GM11168 (cell line): Measurements from ENCODE around the gene VCY1B.
"Not testable (repeated sequence)": the region's sequence is repeated elsewhere in the genome, so short reads cannot be mapped to it uniquely, and the experiment has no call there.

Experiments used
- in situ Hi-C: fragments of 300-500 bp; cut with MboI; formaldehyde crosslinking; loops from one replicate; pipeline ENCODE4 v1.12.0; 2022; ENCODE audit warnings: low sequenced_read_pairs; ENCODE audit not compliant: unreplicated experiment

The VCY1B gene

DNA sequence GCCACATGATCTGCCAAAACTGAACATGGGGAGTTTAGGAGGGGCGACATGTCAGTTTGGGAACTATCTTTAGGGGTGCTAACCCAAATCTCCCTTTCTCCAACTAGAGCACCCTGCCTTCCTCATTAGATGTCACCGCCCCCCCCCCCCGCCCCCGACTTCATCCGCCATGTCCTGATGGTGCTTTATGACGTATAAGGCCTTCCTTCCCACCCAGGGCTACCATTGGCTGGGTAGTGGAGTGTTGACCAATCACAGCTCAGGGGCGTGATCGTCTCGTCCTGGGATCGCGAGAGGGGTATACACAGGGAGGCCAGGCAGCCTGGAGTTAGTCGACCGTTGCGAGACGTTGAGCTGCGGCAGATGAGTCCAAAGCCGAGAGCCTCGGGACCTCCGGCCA is at the start of gene VCY1B:
TSS of gene VCY1B (plus strand) at position 301 of the 400 bp plus-strand sequence. CDS start at position 364, 63 bp downstream.
- in situ Hi-C loops = not testable (repeated sequence)

DNA sequence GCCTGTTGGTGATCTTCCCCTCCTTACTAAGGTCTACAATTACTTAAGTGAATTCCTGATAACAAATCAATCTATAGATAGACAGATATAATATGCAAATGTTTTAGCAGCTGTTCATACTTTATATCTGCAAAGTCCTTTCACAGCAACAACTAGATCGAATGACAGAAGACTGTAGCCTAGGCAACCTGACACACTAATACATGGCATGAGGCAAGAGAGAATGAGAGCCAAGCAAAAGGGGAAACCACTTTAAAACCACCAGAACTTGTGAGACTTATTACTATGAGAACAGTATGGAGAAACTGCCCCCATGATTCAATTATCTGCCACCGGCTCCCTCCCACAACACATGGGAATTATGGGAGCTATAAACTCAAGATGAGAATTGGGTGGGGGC is 44.1 kb upstream of the VCY1B start:
- in situ Hi-C loops = not testable (repeated sequence)

DNA sequence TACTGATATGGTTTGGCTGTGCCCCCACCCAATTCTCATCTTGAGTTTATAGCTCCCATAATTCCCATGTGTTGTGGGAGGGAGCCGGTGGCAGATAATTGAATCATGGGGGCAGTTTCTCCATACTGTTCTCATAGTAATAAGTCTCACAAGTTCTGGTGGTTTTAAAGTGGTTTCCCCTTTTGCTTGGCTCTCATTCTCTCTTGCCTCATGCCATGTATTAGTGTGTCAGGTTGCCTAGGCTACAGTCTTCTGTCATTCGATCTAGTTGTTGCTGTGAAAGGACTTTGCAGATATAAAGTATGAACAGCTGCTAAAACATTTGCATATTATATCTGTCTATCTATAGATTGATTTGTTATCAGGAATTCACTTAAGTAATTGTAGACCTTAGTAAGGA is 25.6 kb upstream of the VCY1B start:
- in situ Hi-C loops = loop anchor here (25.0 kb wide), 1 partner anchor 93 kb away; no protein-coding TSS in a partner anchor

DNA sequence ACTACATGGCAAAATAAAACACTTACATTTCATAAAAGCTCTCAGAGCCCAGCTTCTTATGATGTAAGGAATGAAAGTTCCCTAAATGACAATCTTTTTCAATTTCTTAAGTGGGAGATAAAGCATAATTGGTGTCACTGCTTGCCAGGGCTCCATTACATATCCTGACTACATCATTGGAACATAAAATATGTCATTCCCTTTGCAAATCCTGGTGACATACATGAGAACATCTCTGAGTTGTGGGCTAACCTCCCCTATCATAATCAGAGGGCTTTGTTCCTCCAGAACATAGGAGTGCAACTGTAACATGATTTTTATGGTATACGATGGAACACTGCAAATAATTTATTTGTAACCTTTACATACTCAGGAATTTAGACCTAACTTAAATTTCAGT is 29.9 kb downstream of the VCY1B start:
- in situ Hi-C loops = no loop called here
